IPS-NIHi11 (cell line): Measurements from ENCODE around the gene COPS4.

Experiments
- DNase-seq: peaks from one replicate; pipeline ENCODE4 v3.0.0; 2012; ENCODE audit warnings: mixed read lengths, low spot score

The COPS4 gene

GRCh38 chr4:83121246-83121645 lies 86.3 kb downstream of the COPS4 start:
- no peak for DNase-seq

DNA sequence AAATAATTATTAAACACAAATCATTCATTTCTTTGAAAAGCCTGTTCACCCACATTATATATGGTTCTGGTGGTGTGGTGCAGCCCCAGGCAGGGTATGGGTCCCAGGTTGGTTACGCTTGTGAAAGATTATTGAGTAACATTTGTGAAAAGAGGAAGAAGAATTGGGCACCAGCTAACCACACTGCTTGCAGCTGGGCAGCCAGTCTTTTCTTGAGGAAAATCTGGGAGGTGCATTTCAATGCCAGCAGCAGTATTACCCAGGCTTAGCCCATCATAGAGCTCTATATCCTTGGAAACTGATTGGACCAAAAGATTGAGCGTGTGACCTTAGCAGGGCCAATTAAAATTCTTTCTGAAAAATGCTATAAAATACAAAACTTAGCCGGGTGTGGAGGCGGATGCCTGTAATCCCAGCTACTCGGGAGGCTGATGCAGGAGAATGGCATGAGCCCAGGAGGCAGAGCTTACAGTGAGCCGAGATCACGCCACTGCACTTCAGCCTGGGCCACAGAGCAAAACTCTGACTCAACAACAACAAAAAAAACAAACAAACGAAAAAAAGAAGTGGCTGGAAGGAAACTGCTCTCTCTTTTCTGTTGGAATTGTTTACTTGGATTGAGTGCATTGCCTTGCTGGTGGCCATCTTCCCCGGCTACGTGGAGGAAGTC lies 89.3 kb downstream of the COPS4 start:
- no peak for DNase-seq
